HUES6 (cell line): Measurements from ENCODE around the gene HSD3B2.

ENCODE experiments used
- H3K27ac ChIP-seq: 2 replicates; pipeline ENCODE4 v1.7.0; 2013; ENCODE audit warnings: low read depth, mild to moderate bottlenecking, low read length, inconsistent platforms
- H3K27me3 ChIP-seq: 2 replicates; pipeline ENCODE4 v1.6.1; 2013; ENCODE audit warnings: low read length; ENCODE audit not compliant: control insufficient read depth, insufficient read depth
- H3K36me3 ChIP-seq: 2 replicates; pipeline ENCODE4 v1.6.1; 2013; ENCODE audit warnings: low read length; ENCODE audit not compliant: control insufficient read depth, insufficient read depth
- H3K4me1 ChIP-seq: 2 replicates; pipeline ENCODE4 v1.6.1; 2013; ENCODE audit warnings: low read length; ENCODE audit not compliant: control insufficient read depth, insufficient read depth
- H3K4me3 ChIP-seq: 2 replicates; pipeline ENCODE4 v1.5.1; 2013; ENCODE audit warnings: low read depth, low read length
- H3K9ac ChIP-seq: one replicate; pipeline ENCODE4 v1.6.1; 2013; ENCODE audit warnings: mild to moderate bottlenecking, low read length
- H3K9me3 ChIP-seq: 2 replicates; pipeline ENCODE4 v1.6.1; 2013; ENCODE audit warnings: low read depth, low read length; ENCODE audit not compliant: control insufficient read depth, insufficient read depth

HSD3B2 gene

GRCh38 chr1:119453021-119453420 is 38.1 kb downstream of the HSD3B2 start:
- Histone ChIP-seq H3K4me3 (no peak overlapping the region), H3K4me1 (no peaks in the 10 kb centered on the region), H3K9ac (no peak overlapping the region), H3K9me3 (no peaks in the 10 kb centered on the region), H3K36me3 (no peaks in the 10 kb centered on the region), H3K27ac (no peak overlapping the region), H3K27me3 (no peaks in the 10 kb centered on the region)

- no peak overlapping the region for H3K4me3 ChIP-seq
- peaks cover 8% of the 10 kb centered on the region for H3K4me1 ChIP-seq
- no peaks in the 10 kb centered on the region for H3K9me3 ChIP-seq
- H3K27ac ChIP-seq, result no peak overlapping the region
- no peaks in the 10 kb centered on the region for H3K36me3 ChIP-seq
- H3K27me3 ChIP-seq, result no peaks in the 10 kb centered on the region
- no peak overlapping the region for H3K9ac ChIP-seq
These were observed 48.0 kb downstream of the HSD3B2 start for GRCh38 chr1:119462964-119463363.

- no peak overlapping the region for H3K9ac ChIP-seq
- peaks cover 8% of the 10 kb centered on the region for H3K4me1 ChIP-seq
- no peaks in the 10 kb centered on the region for H3K27me3 ChIP-seq
- H3K36me3 ChIP-seq, result no peaks in the 10 kb centered on the region
- no peak overlapping the region for H3K27ac ChIP-seq
- no peak overlapping the region for H3K4me3 ChIP-seq
- no peaks in the 10 kb centered on the region for H3K9me3 ChIP-seq
These were observed 48.6 kb downstream of the HSD3B2 start for GRCh38 chr1:119463569-119463968.

GRCh38 chr1:119466445-119466844 is 51.5 kb downstream of the HSD3B2 start:
- no peak overlapping the region for H3K9ac ChIP-seq
- peaks cover 3% of the 10 kb centered on the region; the same call in 1 of the 2 replicates for H3K27me3 ChIP-seq
- H3K4me1 ChIP-seq, result peaks cover 8% of the 10 kb centered on the region
- H3K36me3 ChIP-seq, result no peaks in the 10 kb centered on the region
- no peak overlapping the region for H3K27ac ChIP-seq
- H3K4me3 ChIP-seq, result no peak overlapping the region
- H3K9me3 ChIP-seq, result no peaks in the 10 kb centered on the region

GRCh38 chr1:119467219-119467618 is 52.3 kb downstream of the HSD3B2 start:
- no peak overlapping the region for H3K27ac ChIP-seq
- no peaks in the 10 kb centered on the region for H3K9me3 ChIP-seq
- H3K4me3 ChIP-seq, result no peak overlapping the region
- H3K36me3 ChIP-seq, result no peaks in the 10 kb centered on the region
- peaks cover 8% of the 10 kb centered on the region for H3K4me1 ChIP-seq
- H3K27me3 ChIP-seq, result peaks cover 3% of the 10 kb centered on the region; the same call in 1 of the 2 replicates
- H3K9ac ChIP-seq, result no peak overlapping the region

GRCh38 chr1:119467857-119468668 is 53.1 kb downstream of the HSD3B2 start:
- H3K9ac ChIP-seq, result no peak overlapping the region
- no peaks in the 10 kb centered on the region for H3K36me3 ChIP-seq
- peaks cover 8% of the 10 kb centered on the region for H3K4me1 ChIP-seq
- no peak overlapping the region for H3K4me3 ChIP-seq
- H3K27me3 ChIP-seq, result peaks cover 3% of the 10 kb centered on the region; the same call in 1 of the 2 replicates
- no peak overlapping the region for H3K27ac ChIP-seq
- no peaks in the 10 kb centered on the region for H3K9me3 ChIP-seq

- Histone ChIP-seq H3K9ac (no peak overlapping the region), H3K27me3 (peaks cover 3% of the 10 kb centered on the region; the same call in 1 of the 2 replicates), H3K9me3 (no peaks in the 10 kb centered on the region), H3K36me3 (no peaks in the 10 kb centered on the region), H3K4me1 (peaks cover 8% of the 10 kb centered on the region), H3K27ac (no peak overlapping the region), H3K4me3 (no peak overlapping the region)
These were observed 54.8 kb downstream of the HSD3B2 start for GRCh38 chr1:119469741-119470140.

- Histone ChIP-seq H3K36me3 (no peaks in the 10 kb centered on the region), H3K4me3 (no peak overlapping the region), H3K9me3 (no peaks in the 10 kb centered on the region), H3K27me3 (peaks cover 3% of the 10 kb centered on the region; the same call in 1 of the 2 replicates), H3K4me1 (peaks cover 8% of the 10 kb centered on the region), H3K9ac (no peak overlapping the region), H3K27ac (no peak overlapping the region)
These were observed 55.4 kb downstream of the HSD3B2 start for GRCh38 chr1:119470377-119470776.

GRCh38 chr1:119470958-119471357 is 56.0 kb downstream of the HSD3B2 start:
- Histone ChIP-seq H3K4me1 (peaks cover 8% of the 10 kb centered on the region), H3K36me3 (no peaks in the 10 kb centered on the region), H3K9ac (no peak overlapping the region), H3K27ac (no peak overlapping the region), H3K9me3 (no peaks in the 10 kb centered on the region), H3K4me3 (no peak overlapping the region), H3K27me3 (peaks cover 3% of the 10 kb centered on the region; the same call in 1 of the 2 replicates)

GRCh38 chr1:119471566-119471965 is 56.6 kb downstream of the HSD3B2 start:
- Histone ChIP-seq H3K27me3 (peaks cover 3% of the 10 kb centered on the region; the same call in 1 of the 2 replicates), H3K4me3 (no peak overlapping the region), H3K9ac (no peak overlapping the region), H3K36me3 (no peaks in the 10 kb centered on the region), H3K4me1 (peaks cover 6% of the 10 kb centered on the region), H3K9me3 (no peaks in the 10 kb centered on the region), H3K27ac (no peak overlapping the region)

GRCh38 chr1:119472080-119472818 is 57.3 kb downstream of the HSD3B2 start:
- no peaks in the 10 kb centered on the region for H3K36me3 ChIP-seq
- no peak overlapping the region for H3K4me3 ChIP-seq
- peaks cover 3% of the 10 kb centered on the region for H3K4me1 ChIP-seq
- peaks cover 3% of the 10 kb centered on the region; the same call in 1 of the 2 replicates for H3K27me3 ChIP-seq
- no peak overlapping the region for H3K9ac ChIP-seq
- no peak overlapping the region for H3K27ac ChIP-seq
- no peaks in the 10 kb centered on the region for H3K9me3 ChIP-seq
